Thyroid gland (tissue), 4 donors: ENCODE data around the gene PARD3B. TPM values are rescaled to one million over a fixed set of nuclear protein-coding genes. Genes with fewer than 3 reads are reported as not detected.

Experiments
- DNase-seq, 2 donors: peaks; one replicate each; pipeline ENCODE4 v3.0.0-alpha.2; 2019
- H3K27ac ChIP-seq, 3 donors: fragments of 200-600 bp; sonication (generic); 1 replicate in 2 of 3; 2 replicates in 1 of 3; pipeline ENCODE4 v1.5.1; 2016 to 2019; ENCODE audit warnings: mild to moderate bottlenecking in 1 of 3, moderate library complexity in 1 of 3
- H3K27me3 ChIP-seq: fragments of 200-600 bp; sonication (generic); one replicate; pipeline ENCODE4 v1.5.1; 2019
- H3K36me3 ChIP-seq, 2 donors: fragments of 200-600 bp; sonication (generic); one replicate each; pipeline ENCODE4 v1.5.1; 2016 to 2019
- H3K4me1 ChIP-seq, 2 donors: fragments of 200-600 bp; sonication (generic); one replicate each; pipeline ENCODE4 v1.5.1; 2017 to 2019
- H3K4me3 ChIP-seq, 3 donors: fragments of 200-600 bp; sonication (generic); replicated peaks in 1 of 3; 1 replicate in 2 of 3; 2 replicates in 1 of 3; pipeline ENCODE4 v1.5.1; 2016; ENCODE audit warnings: mild to moderate bottlenecking in 1 of 3
- H3K9me3 ChIP-seq: fragments of 200-600 bp; sonication (generic); one replicate; pipeline ENCODE4 v1.5.1; 2017
- CTCF ChIP-seq, 6 experiments: fragments of 200-600 bp in 3 of 6; fragments of 450-650 bp in 3 of 6; sonication (generic) in 3 of 6; IDR thresholded peaks; one replicate each; pipeline ENCODE4 v1.5.1; 2016 to 2019; ENCODE audit warnings: antibody characterized with exemption in 6 of 6, mild to moderate bottlenecking in 2 of 6, inconsistent platforms in 1 of 6, moderate library complexity in 1 of 6
- POLR2A ChIP-seq, 2 donors: fragments of 450-650 bp; IDR thresholded peaks; one replicate each; pipeline ENCODE4 v1.6.1; 2017; ENCODE audit warnings: antibody characterized with exemption in 2 of 2, mild to moderate bottlenecking in 2 of 2, moderate library complexity in 1 of 2
- WGBS, 2 donors: methylation state at CpG; one replicate each; pipeline ENCODE4 v1.1.5; 2017; 5-methylcytosine and 5-hydroxymethylcytosine counted together
- intact Hi-C: fragments of 100-400 bp; cut with DNase I; formaldehyde crosslinking; loops from one replicate; pipeline ENCODE4 v1.15.1; 2023
- total RNA-seq, 4 donors: library from RNA; depleted of rRNA; stranded (reverse); fragments of >200 nt; gene quantifications; one replicate each; pipeline ENCODE4 v1.2.3, GENCODE V29; 2016

The PARD3B gene
- total RNA-seq, 4 donors from 2014 or later: 27.0 to 43.4 (median 34.6) TPM

GRCh38 chr2:204871231-204871953, 326.1 kb downstream of the PARD3B start:
- peaks cover 12 to 17% of the 10 kb centered on the region in 2 donors for H3K4me1 ChIP-seq
- intact Hi-C loops: no loop called here
- TF ChIP-seq POLR2A (IDR thresholded peaks at IDR 0.05): no peak
- TF ChIP-seq CTCF (IDR thresholded peaks at IDR 0.05): peak in 3 of 6 experiments; percentile 33 to 47 (median 39)
- H3K27ac ChIP-seq: no peak overlapping the region
- no peaks in the 10 kb centered on the region for H3K9me3 ChIP-seq
- no peaks in the 10 kb centered on the region for H3K27me3 ChIP-seq
- DNase-seq: no peak
- 74 to 82% methylated on average over 1 of the region's 1 CpG for WGBS, 2 donors
- H3K4me3 ChIP-seq: no peak overlapping the region
- H3K36me3 ChIP-seq: no peaks in the 10 kb centered on the region

DNA sequence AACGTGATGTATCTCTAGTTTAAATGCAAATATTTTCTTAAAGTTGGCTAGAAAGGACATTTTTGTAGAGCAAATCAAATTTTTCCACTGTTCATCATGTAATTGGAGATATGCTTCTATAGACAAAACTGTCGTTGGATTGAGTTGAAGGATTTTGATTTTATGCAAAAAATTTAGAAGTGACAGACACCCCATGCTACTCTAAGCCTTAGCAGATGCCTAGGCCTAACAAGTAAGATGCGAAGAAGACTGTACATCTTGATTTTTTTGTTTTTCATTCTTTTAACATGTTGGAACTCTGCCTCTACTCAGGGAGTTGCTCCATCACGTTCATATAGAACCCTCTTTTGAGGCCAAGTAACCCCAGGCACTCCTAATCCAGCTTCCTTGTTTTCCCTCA, 331.0 kb downstream of the PARD3B start:
- TF ChIP-seq CTCF (IDR thresholded peaks at IDR 0.05) (no peak), POLR2A (IDR thresholded peaks at IDR 0.05) (no peak)
- intact Hi-C loops: no loop called here
- Histone ChIP-seq H3K27ac (no peak overlapping the region), H3K9me3 (no peaks in the 10 kb centered on the region), H3K27me3 (no peaks in the 10 kb centered on the region), H3K4me3 (no peak overlapping the region), H3K4me1 (no peaks in the 10 kb centered on the region), H3K36me3 (no peaks in the 10 kb centered on the region)
- DNase-seq: no peak
- WGBS, 2 donors: 87% methylated on average over 4 of the region's 4 CpGs

DNA sequence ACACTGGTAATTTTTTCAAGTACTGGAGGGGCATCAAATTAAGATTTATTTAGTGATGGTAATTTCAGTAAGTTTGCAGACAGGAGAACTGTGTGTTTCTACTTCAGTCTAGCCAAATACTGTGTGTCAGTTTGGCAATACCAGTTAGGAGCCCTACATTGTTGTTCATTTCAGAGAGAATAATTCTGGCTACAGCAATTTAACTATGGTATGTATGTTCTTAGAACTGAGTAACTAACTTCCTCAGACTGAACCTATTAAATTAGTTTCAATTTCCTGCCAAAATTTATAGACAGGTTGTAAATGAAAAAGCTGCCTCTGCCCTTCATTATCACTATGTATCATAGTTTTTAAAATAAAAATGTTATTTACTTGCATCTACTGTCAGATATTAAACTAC, 332.4 kb downstream of the PARD3B start:
- Histone ChIP-seq H3K27ac (no peak overlapping the region), H3K9me3 (no peaks in the 10 kb centered on the region), H3K27me3 (no peaks in the 10 kb centered on the region), H3K4me3 (no peak overlapping the region), H3K36me3 (no peaks in the 10 kb centered on the region), H3K4me1 (no peaks in the 10 kb centered on the region)
- TF ChIP-seq CTCF (IDR thresholded peaks at IDR 0.05) (no peak), POLR2A (IDR thresholded peaks at IDR 0.05) (no peak)
- DNase-seq: no peak
- intact Hi-C loops: no loop called here

- Histone ChIP-seq H3K27ac (no peak overlapping the region), H3K9me3 (no peaks in the 10 kb centered on the region), H3K36me3 (no peaks in the 10 kb centered on the region), H3K27me3 (no peaks in the 10 kb centered on the region), H3K4me3 (no peak overlapping the region), H3K4me1 (no peaks in the 10 kb centered on the region)
- intact Hi-C loops: no loop called here
- DNase-seq: no peak
- TF ChIP-seq POLR2A (IDR thresholded peaks at IDR 0.05): no peak
- TF ChIP-seq CTCF (IDR thresholded peaks at IDR 0.05): no peak
- WGBS, 2 donors: 95 to 97% methylated on average over 3 of the region's 3 CpGs
Observed at GRCh38 chr2:204880928-204881327, 335.7 kb downstream of the PARD3B start.

GRCh38 chr2:204881655-204882054, 336.4 kb downstream of the PARD3B start:
- WGBS, 2 donors: 78 to 82% methylated on average over 4 of the region's 4 CpGs
- no peak for DNase-seq
- intact Hi-C loops: no loop called here
- Histone ChIP-seq H3K9me3 (no peaks in the 10 kb centered on the region), H3K27ac (no peak overlapping the region), H3K4me1 (no peaks in the 10 kb centered on the region), H3K4me3 (no peak overlapping the region), H3K36me3 (no peaks in the 10 kb centered on the region), H3K27me3 (no peaks in the 10 kb centered on the region)
- TF ChIP-seq CTCF (IDR thresholded peaks at IDR 0.05): no peak
- no peak for TF ChIP-seq POLR2A (IDR thresholded peaks at IDR 0.05)
